ENCODE data around the gene C3orf52. TPM values are rescaled to one million over a fixed set of nuclear protein-coding genes. Genes with fewer than 3 reads are reported as not detected.
A peak's percentile ranks its signal among the peaks of the same experiment; 100 is the strongest.

The C3orf52 gene
- total and polyA plus RNA-seq, 2 donors (not counting 1 experiment from before 2014, with no cell fraction given): 1.5 to 1.8 TPM

DNA sequence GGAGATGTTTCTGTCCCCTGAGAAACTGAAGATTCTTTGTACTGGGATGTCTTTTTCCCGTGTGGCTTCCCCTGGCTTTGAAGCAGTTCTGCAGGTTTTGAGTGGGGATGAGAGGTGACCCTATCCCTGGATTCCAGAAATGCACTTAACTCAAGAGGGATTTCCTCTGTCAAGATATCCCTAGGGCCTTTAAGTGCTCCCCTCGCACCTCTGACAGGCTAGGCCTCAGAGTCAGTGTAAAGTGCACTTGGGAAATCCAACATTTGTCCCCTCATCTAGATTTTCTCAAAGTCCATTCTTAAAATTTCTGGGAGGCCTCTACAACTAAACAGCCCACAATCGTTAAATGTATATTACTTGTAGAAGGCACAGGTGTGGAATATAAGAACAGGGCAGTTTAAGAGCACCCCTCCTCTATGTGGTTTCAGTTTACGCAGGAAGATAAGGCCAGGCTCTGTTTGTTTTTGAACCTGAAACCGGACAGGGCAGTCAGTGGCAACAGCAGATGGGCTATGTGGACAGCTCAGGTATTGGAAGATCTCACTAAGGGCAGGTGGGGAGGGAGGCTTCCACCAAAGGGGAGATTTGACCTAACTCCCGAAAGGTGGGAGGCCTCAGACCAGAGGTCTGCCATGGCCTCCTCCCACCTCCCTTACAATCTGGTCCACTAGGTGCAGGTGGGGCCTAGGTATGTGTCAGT lies 4.8 kb downstream of the C3orf52 start:
- Histone ChIP-seq H3K36me3 (ENCODE audit: control insufficient read depth, insufficient read depth, low read length) (no peaks in the 10 kb centered on the region), H3K9ac (ENCODE audit: insufficient read depth, low read length) (no peak overlapping the region), H3K27ac (ENCODE audit: insufficient read depth, low read length) (no peak overlapping the region), H4K20me1 (ENCODE audit: control insufficient read depth, extremely low read depth, insufficient read depth, low read length) (no peaks in the 10 kb centered on the region), H3K4me1 (ENCODE audit: control insufficient read depth, extremely low read depth, insufficient read depth, low read length) (no peaks in the 10 kb centered on the region), H3K79me2 (ENCODE audit: control insufficient read depth, insufficient read depth, low read length) (peaks cover 2% of the 10 kb centered on the region), H3K27me3 (ENCODE audit: control insufficient read depth, insufficient read depth, low read length) (no peaks in the 10 kb centered on the region), H3K4me2 (ENCODE audit: extremely low read depth, insufficient read depth, low read length) (no peak overlapping the region), H3K9me3 (ENCODE audit: control insufficient read depth, insufficient read depth, low read depth, low read length) (no peaks in the 10 kb centered on the region), H3K4me3 (replicated peaks in 1 of 4; ENCODE audit: control extremely low read depth in 1 of 4, insufficient read depth in 1 of 4, low read depth in 3 of 4, low read length in 4 of 4) (no peak overlapping the region), H2AFZ (ENCODE audit: low read length) (no peak overlapping the region)
- DNase-seq (ENCODE audit: low read depth in 2 of 2): no peak
- TF ChIP-seq EZH2 (IDR thresholded peaks at IDR 0.05; ENCODE audit: low read length, missing control alignments): no peak
- TF ChIP-seq, protein P1, sequence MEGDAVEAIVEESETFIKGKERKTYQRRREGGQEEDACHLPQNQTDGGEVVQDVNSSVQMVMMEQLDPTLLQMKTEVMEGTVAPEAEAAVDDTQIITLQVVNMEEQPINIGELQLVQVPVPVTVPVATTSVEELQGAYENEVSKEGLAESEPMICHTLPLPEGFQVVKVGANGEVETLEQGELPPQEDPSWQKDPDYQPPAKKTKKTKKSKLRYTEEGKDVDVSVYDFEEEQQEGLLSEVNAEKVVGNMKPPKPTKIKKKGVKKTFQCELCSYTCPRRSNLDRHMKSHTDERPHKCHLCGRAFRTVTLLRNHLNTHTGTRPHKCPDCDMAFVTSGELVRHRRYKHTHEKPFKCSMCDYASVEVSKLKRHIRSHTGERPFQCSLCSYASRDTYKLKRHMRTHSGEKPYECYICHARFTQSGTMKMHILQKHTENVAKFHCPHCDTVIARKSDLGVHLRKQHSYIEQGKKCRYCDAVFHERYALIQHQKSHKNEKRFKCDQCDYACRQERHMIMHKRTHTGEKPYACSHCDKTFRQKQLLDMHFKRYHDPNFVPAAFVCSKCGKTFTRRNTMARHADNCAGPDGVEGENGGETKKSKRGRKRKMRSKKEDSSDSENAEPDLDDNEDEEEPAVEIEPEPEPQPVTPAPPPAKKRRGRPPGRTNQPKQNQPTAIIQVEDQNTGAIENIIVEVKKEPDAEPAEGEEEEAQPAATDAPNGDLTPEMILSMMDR (conservative IDR thresholded peaks at IDR 0.05 in 1 of 2, IDR thresholded peaks at IDR 0.05 in 1 of 2; ENCODE audit: low read depth in 1 of 2, low read length in 2 of 2): no peak

DNA sequence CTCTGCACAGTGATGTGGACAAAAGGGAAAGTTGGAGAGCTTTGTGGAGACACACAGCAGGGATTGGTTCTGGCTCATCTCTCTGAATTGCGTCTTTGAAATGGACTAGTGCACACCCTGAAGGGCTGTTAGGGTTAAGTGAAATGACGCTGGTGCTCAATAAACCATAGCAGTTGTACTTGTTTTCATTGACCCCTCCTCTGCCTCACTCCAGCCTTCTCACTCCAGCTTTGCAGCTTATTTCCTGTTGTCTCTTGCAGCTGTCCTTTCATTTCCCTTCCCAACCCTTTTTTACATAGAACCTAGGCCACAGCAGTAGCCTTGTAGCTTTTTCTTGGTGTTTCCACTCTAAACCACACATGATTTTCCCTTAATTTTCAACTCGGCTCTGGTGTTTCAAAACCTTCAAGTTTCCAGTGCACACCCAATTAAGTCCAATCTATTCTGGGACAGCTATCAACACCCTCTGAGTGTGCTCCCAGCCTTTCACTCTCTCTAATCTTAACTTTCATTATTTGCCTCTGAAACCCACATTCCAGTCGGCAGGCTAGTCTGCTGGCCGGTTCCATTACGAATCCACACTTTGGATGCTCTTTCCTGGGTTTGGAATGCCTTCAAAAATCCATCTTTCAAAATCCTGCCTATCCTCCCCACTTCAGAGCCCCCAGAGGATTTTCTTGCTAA lies 6.4 kb downstream of the C3orf52 start:
- Histone ChIP-seq H3K4me2 (ENCODE audit: extremely low read depth, insufficient read depth, low read length) (peak overlapping the region; percentile 69), H3K9me3 (ENCODE audit: control insufficient read depth, insufficient read depth, low read depth, low read length) (no peaks in the 10 kb centered on the region), H3K4me3 (replicated peaks in 1 of 4; ENCODE audit: control extremely low read depth in 1 of 4, insufficient read depth in 1 of 4, low read depth in 3 of 4, low read length in 4 of 4) (peak overlapping the region in 1 of 4 experiments; percentile 18), H3K4me1 (ENCODE audit: control insufficient read depth, extremely low read depth, insufficient read depth, low read length) (peaks cover 4% of the 10 kb centered on the region), H3K36me3 (ENCODE audit: control insufficient read depth, insufficient read depth, low read length) (no peaks in the 10 kb centered on the region), H3K27ac (ENCODE audit: insufficient read depth, low read length) (no peak overlapping the region), H3K9ac (ENCODE audit: insufficient read depth, low read length) (no peak overlapping the region), H3K27me3 (ENCODE audit: control insufficient read depth, insufficient read depth, low read length) (no peaks in the 10 kb centered on the region), H4K20me1 (ENCODE audit: control insufficient read depth, extremely low read depth, insufficient read depth, low read length) (no peaks in the 10 kb centered on the region), H2AFZ (ENCODE audit: low read length) (peak overlapping the region; percentile 61), H3K79me2 (ENCODE audit: control insufficient read depth, insufficient read depth, low read length) (peaks cover 2% of the 10 kb centered on the region)
- DNase-seq (ENCODE audit: low read depth in 2 of 2): peak; percentile 24 to 71
- TF ChIP-seq EZH2 (IDR thresholded peaks at IDR 0.05; ENCODE audit: low read length, missing control alignments): no peak
- TF ChIP-seq, protein P1 (conservative IDR thresholded peaks at IDR 0.05 in 1 of 2, IDR thresholded peaks at IDR 0.05 in 1 of 2; ENCODE audit: low read depth in 1 of 2, low read length in 2 of 2): no peak

DNA sequence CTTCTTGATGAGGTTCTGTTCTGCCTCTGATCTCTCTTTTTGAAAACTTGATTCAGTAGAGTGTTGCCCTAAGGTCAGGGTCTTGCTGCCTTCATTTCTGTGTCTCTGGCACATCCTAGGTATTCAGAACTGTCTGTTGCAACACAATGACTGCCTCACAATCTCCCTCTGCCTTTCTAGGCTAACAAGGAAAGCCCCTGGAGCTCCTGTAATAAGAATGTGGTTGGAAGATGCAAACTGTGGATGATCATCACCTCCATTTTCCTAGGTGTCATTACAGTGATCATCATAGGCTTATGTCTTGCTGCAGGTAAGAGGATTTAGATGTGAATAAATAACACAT lies 7.0 kb downstream of the C3orf52 start:
- DNase-seq (ENCODE audit: low read depth in 2 of 2): no peak
- Histone ChIP-seq H3K9ac (ENCODE audit: insufficient read depth, low read length) (no peak overlapping the region), H3K27ac (ENCODE audit: insufficient read depth, low read length) (no peak overlapping the region), H3K4me2 (ENCODE audit: extremely low read depth, insufficient read depth, low read length) (peak overlapping the region; percentile 69), H3K4me1 (ENCODE audit: control insufficient read depth, extremely low read depth, insufficient read depth, low read length) (peaks cover 4% of the 10 kb centered on the region), H3K27me3 (ENCODE audit: control insufficient read depth, insufficient read depth, low read length) (no peaks in the 10 kb centered on the region), H3K9me3 (ENCODE audit: control insufficient read depth, insufficient read depth, low read depth, low read length) (no peaks in the 10 kb centered on the region), H3K4me3 (replicated peaks in 1 of 4; ENCODE audit: control extremely low read depth in 1 of 4, insufficient read depth in 1 of 4, low read depth in 3 of 4, low read length in 4 of 4) (no peak overlapping the region), H2AFZ (ENCODE audit: low read length) (peak overlapping the region; percentile 4), H4K20me1 (ENCODE audit: control insufficient read depth, extremely low read depth, insufficient read depth, low read length) (no peaks in the 10 kb centered on the region), H3K36me3 (ENCODE audit: control insufficient read depth, insufficient read depth, low read length) (no peaks in the 10 kb centered on the region), H3K79me2 (ENCODE audit: control insufficient read depth, insufficient read depth, low read length) (peaks cover 2% of the 10 kb centered on the region)
- TF ChIP-seq, protein P1 (conservative IDR thresholded peaks at IDR 0.05 in 1 of 2, IDR thresholded peaks at IDR 0.05 in 1 of 2; ENCODE audit: low read depth in 1 of 2, low read length in 2 of 2): no peak
- TF ChIP-seq EZH2 (IDR thresholded peaks at IDR 0.05; ENCODE audit: low read length, missing control alignments): no peak

All from fibroblast of lung (primary cell).